ENCODE results near the gene ATRNL1. TPM values are rescaled to one million over a fixed set of nuclear protein-coding genes. Genes with fewer than 3 reads are reported as not detected.

Gene ATRNL1
- total and polyA plus RNA-seq, 2 donors from 2014 or later: 2.4 to 7.1 TPM

- Histone ChIP-seq H3K9ac (ENCODE audit: low read length in 3 of 3) (no peak overlapping the region), H3K9me3 (ENCODE audit: control insufficient read depth in 2 of 3, insufficient read depth in 1 of 3, low read length in 3 of 3) (no peaks in the 10 kb centered on the region), H3K36me3 (ENCODE audit: control insufficient read depth in 2 of 3, insufficient read depth in 3 of 3, low read length in 3 of 3) (no peaks in the 10 kb centered on the region), H3K4me3 (ENCODE audit: low read length in 3 of 3) (no peak overlapping the region), H3K4me1 (ENCODE audit: control insufficient read depth in 2 of 3, insufficient read depth in 2 of 3, low read depth in 1 of 3, low read length in 3 of 3) (peaks cover 0 to 5% (median 2%) of the 10 kb centered on the region in 3 donors), H3K27ac (ENCODE audit: low read depth in 2 of 2, low read length in 2 of 2) (no peak overlapping the region), H3K27me3 (ENCODE audit: control insufficient read depth, insufficient read depth, low read length) (no peaks in the 10 kb centered on the region)
- TF ChIP-seq CTCF (IDR thresholded peaks at IDR 0.05; ENCODE audit: borderline replicate concordance, extremely low read depth, insufficient read depth): no peak
- DNase-seq (no peak), FAIRE-seq (no peak)
- intact Hi-C loops (cut with DNase I): no loop called here
Measured at GRCh38 chr10:115044891-115045290, 48.3 kb upstream of the ATRNL1 start.

- FAIRE-seq: no peak
Measured at GRCh38 chr10:115045499-115045898, 47.7 kb upstream of the ATRNL1 start.

GRCh38 chr10:115046686-115047236 lies 46.4 kb upstream of the ATRNL1 start:
- H3K4me1 ChIP-seq (ENCODE audit: control insufficient read depth in 2 of 3, insufficient read depth in 2 of 3, low read depth in 1 of 3, low read length in 3 of 3): peaks cover 0 to 14% (median 6%) of the 10 kb centered on the region in 3 donors
- intact Hi-C loops (cut with DNase I): no loop called here
- H3K9me3 ChIP-seq (ENCODE audit: control insufficient read depth in 2 of 3, insufficient read depth in 1 of 3, low read length in 3 of 3): no peaks in the 10 kb centered on the region
- H3K4me3 ChIP-seq (ENCODE audit: low read length in 3 of 3): no peak overlapping the region
- H3K27me3 ChIP-seq (ENCODE audit: control insufficient read depth, insufficient read depth, low read length): no peaks in the 10 kb centered on the region
- no peaks in the 10 kb centered on the region for H3K36me3 ChIP-seq (ENCODE audit: control insufficient read depth in 2 of 3, insufficient read depth in 3 of 3, low read length in 3 of 3)
- no peak overlapping the region for H3K27ac ChIP-seq (ENCODE audit: low read depth in 2 of 2, low read length in 2 of 2)
- no peak overlapping the region for H3K9ac ChIP-seq (ENCODE audit: low read length in 3 of 3)
- TF ChIP-seq CTCF (IDR thresholded peaks at IDR 0.05; ENCODE audit: borderline replicate concordance, extremely low read depth, insufficient read depth): no peak
- FAIRE-seq: no peak
- DNase-seq: no peak

More at GRCh38 chr10:115045499-115045898, 47.7 kb upstream of the ATRNL1 start:
- Histone ChIP-seq H3K9ac (ENCODE audit: low read length in 3 of 3) (no peak overlapping the region), H3K9me3 (ENCODE audit: control insufficient read depth in 2 of 3, insufficient read depth in 1 of 3, low read length in 3 of 3) (no peaks in the 10 kb centered on the region), H3K27ac (ENCODE audit: low read depth in 2 of 2, low read length in 2 of 2) (no peak overlapping the region), H3K36me3 (ENCODE audit: control insufficient read depth in 2 of 3, insufficient read depth in 3 of 3, low read length in 3 of 3) (no peaks in the 10 kb centered on the region), H3K4me3 (ENCODE audit: low read length in 3 of 3) (no peak overlapping the region), H3K27me3 (ENCODE audit: control insufficient read depth, insufficient read depth, low read length) (no peaks in the 10 kb centered on the region), H3K4me1 (ENCODE audit: control insufficient read depth in 2 of 3, insufficient read depth in 2 of 3, low read depth in 1 of 3, low read length in 3 of 3) (peaks cover 0 to 9% (median 6%) of the 10 kb centered on the region in 3 donors)
- intact Hi-C loops (cut with DNase I): no loop called here
- TF ChIP-seq CTCF (IDR thresholded peaks at IDR 0.05; ENCODE audit: borderline replicate concordance, extremely low read depth, insufficient read depth): no peak
- DNase-seq: peak in 1 of 5 donors; percentile 23

GRCh38 chr10:115047705-115048104 lies 45.5 kb upstream of the ATRNL1 start:
- Histone ChIP-seq H3K4me1 (ENCODE audit: control insufficient read depth in 2 of 3, insufficient read depth in 2 of 3, low read depth in 1 of 3, low read length in 3 of 3) (peaks cover 0 to 14% (median 6%) of the 10 kb centered on the region in 3 donors), H3K9me3 (ENCODE audit: control insufficient read depth in 2 of 3, insufficient read depth in 1 of 3, low read length in 3 of 3) (no peaks in the 10 kb centered on the region), H3K36me3 (ENCODE audit: control insufficient read depth in 2 of 3, insufficient read depth in 3 of 3, low read length in 3 of 3) (no peaks in the 10 kb centered on the region), H3K27me3 (ENCODE audit: control insufficient read depth, insufficient read depth, low read length) (no peaks in the 10 kb centered on the region), H3K4me3 (ENCODE audit: low read length in 3 of 3) (no peak overlapping the region), H3K27ac (ENCODE audit: low read depth in 2 of 2, low read length in 2 of 2) (no peak overlapping the region), H3K9ac (ENCODE audit: low read length in 3 of 3) (no peak overlapping the region)
- TF ChIP-seq CTCF (IDR thresholded peaks at IDR 0.05; ENCODE audit: borderline replicate concordance, extremely low read depth, insufficient read depth): no peak
- FAIRE-seq (no peak), DNase-seq (peak in 1 of 5 donors; percentile 34)
- intact Hi-C loops (cut with DNase I): no loop called here

All from kidney (tissue), 14 donors.